H9 (cell line): ENCODE data around the gene CCDC198. TPM values are rescaled to one million over a fixed set of nuclear protein-coding genes. Genes with fewer than 3 reads are reported as not detected.

Experiments used
- DNase-seq: peaks from one replicate; pipeline ENCODE4 v3.0.0-alpha.2; 2017
- H2AFZ ChIP-seq: one replicate; pipeline ENCODE4 v1.6.1; 2013; ENCODE audit warnings: mild to moderate bottlenecking, low read length, control low read depth, moderate library complexity
- H2AK5ac ChIP-seq: 2 replicates; pipeline ENCODE4 v1.6.1; 2013; ENCODE audit warnings: low read length, control low read depth, mixed read lengths; ENCODE audit not compliant: insufficient read length
- H2BK120ac ChIP-seq: one replicate; pipeline ENCODE4 v1.6.1; 2013; ENCODE audit warnings: low read depth, mild to moderate bottlenecking, low read length, control low read depth, inconsistent platforms; ENCODE audit not compliant: poor library complexity, severe bottlenecking
- H2BK12ac ChIP-seq: 2 replicates; pipeline ENCODE4 v1.6.1; 2013; ENCODE audit warnings: low read length, control low read depth, mixed read lengths, low read depth; ENCODE audit not compliant: insufficient read length
- H2BK15ac ChIP-seq: 2 replicates; pipeline ENCODE4 v1.6.1; 2013; ENCODE audit warnings: low read depth, low read length, control low read depth
- H2BK20ac ChIP-seq: one replicate; pipeline ENCODE4 v1.6.1; 2013; ENCODE audit warnings: low read depth, mild to moderate bottlenecking, low read length, control low read depth, inconsistent platforms; ENCODE audit not compliant: poor library complexity, severe bottlenecking
- H2BK5ac ChIP-seq: 2 replicates; pipeline ENCODE4 v1.6.1; 2013; ENCODE audit warnings: low read length, control low read depth, mixed read lengths; ENCODE audit not compliant: insufficient read length
- H3K14ac ChIP-seq: 2 replicates; pipeline ENCODE4 v1.6.1; 2013; ENCODE audit warnings: low read length, control low read depth; ENCODE audit not compliant: insufficient read depth
- H3K18ac ChIP-seq: 2 replicates; pipeline ENCODE4 v1.6.1; 2013; ENCODE audit warnings: low read depth, mild to moderate bottlenecking, mixed read lengths, low read length, control low read depth; ENCODE audit not compliant: insufficient read length
- H3K23ac ChIP-seq: 2 replicates; pipeline ENCODE4 v1.6.1; 2013; ENCODE audit warnings: low read length, control low read depth, mixed read lengths, low read depth; ENCODE audit not compliant: insufficient read length
- H3K23me2 ChIP-seq: 2 replicates; pipeline ENCODE4 v1.6.1; 2013; ENCODE audit warnings: low read depth, mild to moderate bottlenecking, mixed read lengths, low read length, control low read depth; ENCODE audit not compliant: insufficient read length, poor library complexity, severe bottlenecking
- H3K27ac ChIP-seq: 2 replicates; pipeline ENCODE4 v1.5.1; 2013; ENCODE audit warnings: low read length, control low read depth, mixed read lengths, low read depth; ENCODE audit not compliant: insufficient read length
- H3K27me3 ChIP-seq: 2 replicates; pipeline ENCODE4 v1.6.1; 2013; ENCODE audit warnings: low read length, control low read depth, inconsistent platforms; ENCODE audit not compliant: insufficient read depth
- H3K4ac ChIP-seq: 2 replicates; pipeline ENCODE4 v1.6.1; 2013; ENCODE audit warnings: low read depth, mild to moderate bottlenecking, control low read depth, inconsistent platforms, low read length, moderate library complexity
- H3K4me1 ChIP-seq: 2 replicates; pipeline ENCODE4 v1.6.1; 2013; ENCODE audit warnings: low read length, control low read depth, inconsistent platforms; ENCODE audit not compliant: insufficient read depth
- H3K4me2 ChIP-seq: 2 replicates; pipeline ENCODE4 v1.6.1; 2013; ENCODE audit warnings: low read length, control low read depth, mixed read lengths; ENCODE audit not compliant: insufficient read length, insufficient read depth
- H3K56ac ChIP-seq: 2 replicates; pipeline ENCODE4 v1.6.1; 2013; ENCODE audit warnings: low read depth, mild to moderate bottlenecking, mixed read lengths, low read length, control low read depth; ENCODE audit not compliant: insufficient read length
- H3K79me1 ChIP-seq: 2 replicates; pipeline ENCODE4 v1.6.1; 2013; ENCODE audit warnings: low read depth, mild to moderate bottlenecking, moderate library complexity, low read length, control low read depth, inconsistent platforms; ENCODE audit not compliant: insufficient read depth, poor library complexity, severe bottlenecking
- H3K79me2 ChIP-seq: 2 replicates; pipeline ENCODE4 v1.6.1; 2013; ENCODE audit warnings: low read length, control low read depth, inconsistent platforms; ENCODE audit not compliant: insufficient read depth
- H3K9ac ChIP-seq: 2 replicates; pipeline ENCODE4 v1.6.1; 2013; ENCODE audit warnings: low read length, control low read depth, mixed read lengths; ENCODE audit not compliant: insufficient read length; ENCODE audit errors: extremely low read depth
- H3K9me3 ChIP-seq: one replicate; pipeline ENCODE4 v1.6.1; 2013; ENCODE audit warnings: low read depth, low read length, inconsistent platforms; ENCODE audit not compliant: control insufficient read depth
- H3T11ph ChIP-seq: one replicate; pipeline ENCODE4 v1.6.1; 2013; ENCODE audit warnings: mild to moderate bottlenecking, low read length, control low read depth, inconsistent platforms
- H4K20me1 ChIP-seq: one replicate; pipeline ENCODE4 v1.6.1; 2013; ENCODE audit not compliant: control insufficient read depth, insufficient read length, insufficient read depth
- H4K5ac ChIP-seq: 2 replicates; pipeline ENCODE4 v1.6.1; 2013; ENCODE audit warnings: low read depth, mild to moderate bottlenecking, mixed read lengths, low read length, control low read depth; ENCODE audit not compliant: insufficient read length
- H4K8ac ChIP-seq: replicated peaks from 2 replicates; pipeline ENCODE4 v1.6.1; 2013; ENCODE audit warnings: low read length, control low read depth, mixed read lengths, low read depth; ENCODE audit not compliant: insufficient read length
- H4K91ac ChIP-seq: 2 replicates; pipeline ENCODE4 v1.6.1; 2013; ENCODE audit warnings: low read depth, mild to moderate bottlenecking, moderate library complexity, mixed read lengths, low read length, control low read depth; ENCODE audit not compliant: insufficient read length
- H3K27ac Mint-ChIP-seq, 3 experiments: 2 replicates in 2 of 3; 3 replicates in 1 of 3; pipeline ENCODE4 v1.8.0; 2020 to 2021; ENCODE audit warnings: mixed read lengths in 3 of 3, mild to moderate bottlenecking in 1 of 3, moderate library complexity in 1 of 3
- H3K27me3 Mint-ChIP-seq: 2 replicates; pipeline ENCODE4 v1.8.0; 2021; ENCODE audit warnings: low read depth, mild to moderate bottlenecking, moderate library complexity, mixed read lengths
- H3K36me3 Mint-ChIP-seq, 3 experiments: 2 replicates in 2 of 3; 3 replicates in 1 of 3; pipeline ENCODE4 v1.8.0; 2020 to 2021; ENCODE audit warnings: low read depth in 3 of 3, mixed read lengths in 3 of 3; ENCODE audit not compliant: insufficient read depth in 1 of 3
- H3K4me1 Mint-ChIP-seq, 2 experiments: 2 replicates each; pipeline ENCODE4 v1.8.0; 2020; ENCODE audit warnings: mixed read lengths in 2 of 2
- H3K4me3 Mint-ChIP-seq, 2 experiments: 2 replicates in 1 of 2; 3 replicates in 1 of 2; pipeline ENCODE4 v1.8.0; 2020 to 2021; ENCODE audit warnings: mild to moderate bottlenecking in 2 of 2, mixed read lengths in 2 of 2, moderate library complexity in 1 of 2
- H3K9me3 Mint-ChIP-seq, 2 experiments: 2 replicates in 1 of 2; 3 replicates in 1 of 2; pipeline ENCODE4 v1.8.0; 2020; ENCODE audit warnings: mild to moderate bottlenecking in 2 of 2, mixed read lengths in 2 of 2, moderate library complexity in 1 of 2
- total RNA-seq: library from RNA; stranded (reverse); gene quantifications from 2 replicates; pipeline ENCODE4 v1.2.1, GENCODE V29; 2021
- TF ChIP-seq, protein P1 (sequence below): fragments of 200-600 bp; sonication (generic); conservative IDR thresholded peaks from 3 replicates; pipeline ENCODE4 v1.8.0; 2021; ENCODE audit warnings: antibody characterized with exemption, mild to moderate bottlenecking

CCDC198 gene
- total RNA-seq, 1 experiment from 2014 or later: not detected

DNA sequence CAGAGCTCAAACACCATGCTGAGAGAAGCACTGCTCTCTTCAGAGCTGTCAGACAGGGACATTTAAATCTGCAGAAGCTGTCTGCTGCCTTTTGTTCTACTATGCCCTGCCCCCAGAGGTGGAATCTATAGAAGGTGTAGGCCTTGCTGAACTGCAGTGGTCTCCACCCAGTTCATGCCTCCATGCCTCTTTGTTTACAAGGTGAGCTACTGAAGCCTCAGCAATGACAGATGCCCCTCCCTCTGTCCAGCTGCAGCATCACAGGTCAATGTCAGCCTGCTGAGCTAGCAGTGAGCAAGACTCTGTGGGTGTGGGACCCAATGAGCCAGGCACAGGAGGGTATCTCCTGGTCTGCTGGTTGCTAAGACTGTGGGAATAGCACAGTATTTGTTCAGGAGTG, 25.4 kb upstream of the CCDC198 start:
- Histone ChIP-seq H2BK20ac (no peak overlapping the region), H2AFZ (no peak overlapping the region), H3K14ac (no peak overlapping the region), H4K91ac (no peak overlapping the region), H3K79me1 (no peaks in the 10 kb centered on the region), H3K4ac (no peak overlapping the region), H3K9me3 (no peaks in the 10 kb centered on the region), H3K27ac (no peak overlapping the region), H3K4me1 (no peaks in the 10 kb centered on the region), H3K79me2 (no peaks in the 10 kb centered on the region), H4K5ac (no peak overlapping the region), H3K9ac (no peak overlapping the region), H3T11ph (no peak overlapping the region), H4K20me1 (no peaks in the 10 kb centered on the region), H2BK120ac (no peak overlapping the region), H4K8ac (no peak overlapping the region), H2BK15ac (no peak overlapping the region), H2BK5ac (no peak overlapping the region), H3K23ac (no peak overlapping the region), H3K23me2 (no peaks in the 10 kb centered on the region), H3K56ac (no peak overlapping the region), H3K4me2 (no peak overlapping the region), H3K18ac (no peak overlapping the region), H2AK5ac (no peak overlapping the region), H3K27me3 (no peaks in the 10 kb centered on the region), H2BK12ac (no peak overlapping the region)
- no peak for DNase-seq
- TF ChIP-seq, protein P1, sequence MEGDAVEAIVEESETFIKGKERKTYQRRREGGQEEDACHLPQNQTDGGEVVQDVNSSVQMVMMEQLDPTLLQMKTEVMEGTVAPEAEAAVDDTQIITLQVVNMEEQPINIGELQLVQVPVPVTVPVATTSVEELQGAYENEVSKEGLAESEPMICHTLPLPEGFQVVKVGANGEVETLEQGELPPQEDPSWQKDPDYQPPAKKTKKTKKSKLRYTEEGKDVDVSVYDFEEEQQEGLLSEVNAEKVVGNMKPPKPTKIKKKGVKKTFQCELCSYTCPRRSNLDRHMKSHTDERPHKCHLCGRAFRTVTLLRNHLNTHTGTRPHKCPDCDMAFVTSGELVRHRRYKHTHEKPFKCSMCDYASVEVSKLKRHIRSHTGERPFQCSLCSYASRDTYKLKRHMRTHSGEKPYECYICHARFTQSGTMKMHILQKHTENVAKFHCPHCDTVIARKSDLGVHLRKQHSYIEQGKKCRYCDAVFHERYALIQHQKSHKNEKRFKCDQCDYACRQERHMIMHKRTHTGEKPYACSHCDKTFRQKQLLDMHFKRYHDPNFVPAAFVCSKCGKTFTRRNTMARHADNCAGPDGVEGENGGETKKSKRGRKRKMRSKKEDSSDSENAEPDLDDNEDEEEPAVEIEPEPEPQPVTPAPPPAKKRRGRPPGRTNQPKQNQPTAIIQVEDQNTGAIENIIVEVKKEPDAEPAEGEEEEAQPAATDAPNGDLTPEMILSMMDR: no peak
- peaks cover 0 to 11% (median 0%) of the 10 kb centered on the region in 3 experiments; a peak in 2 of 7 replicates for H3K36me3 Mint-ChIP-seq
- H3K4me3 Mint-ChIP-seq: no peak overlapping the region
- H3K27me3 Mint-ChIP-seq: no peaks in the 10 kb centered on the region
- H3K9me3 Mint-ChIP-seq: peaks cover 15 to 22% of the 10 kb centered on the region in 2 experiments
- peaks cover 0 to 6% of the 10 kb centered on the region in 2 experiments; a peak in 1 of 4 replicates for H3K4me1 Mint-ChIP-seq
- no peak overlapping the region for H3K27ac Mint-ChIP-seq
